ENCODE results near the gene RAI1.

Gene RAI1

DNA sequence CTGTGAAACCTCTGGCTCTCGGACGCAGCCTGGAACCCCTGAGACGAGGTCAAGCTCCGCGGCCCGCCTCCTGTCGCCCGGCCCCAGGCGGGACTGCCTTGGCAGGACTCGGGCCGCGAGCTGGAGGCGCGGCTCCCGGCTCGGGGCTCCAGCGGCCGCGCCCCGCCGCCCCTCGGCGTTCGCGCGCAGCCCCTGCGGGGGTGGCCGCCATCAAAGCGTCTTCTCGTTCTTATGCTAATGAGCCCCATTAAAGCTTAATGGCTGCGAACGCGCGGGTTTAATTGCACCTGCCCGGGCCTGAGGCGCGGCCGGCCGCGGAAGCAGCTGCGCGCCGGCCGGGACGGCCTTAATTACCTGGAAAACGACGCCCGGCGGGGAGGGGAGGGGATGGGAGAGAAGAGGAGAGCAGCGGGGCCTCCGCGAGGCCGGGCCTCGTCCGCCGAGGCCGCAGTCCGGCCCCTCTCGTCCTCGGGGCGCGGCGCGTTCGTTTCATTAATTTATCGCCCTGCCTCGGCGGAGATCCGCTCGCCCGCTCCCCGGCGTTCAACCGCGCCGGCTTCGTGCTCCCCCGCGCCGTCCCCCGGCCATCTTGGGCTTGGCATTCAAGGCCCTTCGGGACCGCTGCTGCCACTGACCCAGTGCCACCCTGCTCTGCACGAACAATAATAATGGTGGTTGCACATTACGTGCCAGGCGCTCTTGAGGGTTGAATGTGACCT lies 19.2 kb downstream of the RAI1 start:
- no peak for DNase-seq (ENCODE audit: low read depth in 2 of 2)

DNA sequence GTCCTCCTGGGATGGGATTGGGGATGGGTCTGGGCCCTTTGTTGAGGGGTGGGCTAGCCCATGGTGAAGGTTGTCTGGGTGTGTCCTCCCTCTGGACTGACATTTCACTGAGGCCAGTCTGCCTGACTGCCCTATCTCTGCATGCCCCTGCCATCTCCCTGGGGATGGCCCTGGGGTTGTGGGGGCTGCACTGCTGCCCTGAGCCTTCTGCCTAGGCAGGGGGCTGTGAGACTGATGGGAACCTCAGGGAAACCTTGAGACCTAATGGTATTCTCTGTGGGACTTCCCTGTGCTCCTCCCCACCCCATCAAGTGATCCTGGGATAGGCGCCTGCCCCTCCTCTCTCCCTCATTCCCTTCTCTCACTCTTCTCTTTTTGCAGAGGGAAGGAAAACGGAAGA lies 19.9 kb downstream of the RAI1 start:
- DNase-seq (ENCODE audit: low read depth in 2 of 2) = no peak

DNA sequence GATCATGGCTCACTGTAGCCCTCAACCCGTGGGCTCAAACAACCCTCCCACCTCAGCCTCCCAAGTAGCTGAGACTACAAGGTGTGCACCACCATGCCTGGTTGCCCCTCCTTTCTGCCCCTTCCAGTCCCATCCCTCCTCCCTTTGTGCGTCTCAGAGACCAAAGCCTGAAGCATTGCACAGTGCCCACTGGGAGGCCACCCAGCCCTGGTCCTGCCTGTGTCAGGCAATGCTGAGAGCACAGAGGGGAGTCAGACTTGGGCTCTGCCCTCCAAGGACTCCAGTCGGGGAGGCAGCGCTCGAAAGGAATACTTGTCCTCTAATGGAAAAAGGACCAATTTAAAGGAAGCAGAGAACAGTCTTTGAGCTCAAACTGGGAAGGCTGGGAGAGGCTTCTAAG lies 20.4 kb downstream of the RAI1 start:
- DNase-seq (ENCODE audit: low read depth in 2 of 2) = no peak

DNA sequence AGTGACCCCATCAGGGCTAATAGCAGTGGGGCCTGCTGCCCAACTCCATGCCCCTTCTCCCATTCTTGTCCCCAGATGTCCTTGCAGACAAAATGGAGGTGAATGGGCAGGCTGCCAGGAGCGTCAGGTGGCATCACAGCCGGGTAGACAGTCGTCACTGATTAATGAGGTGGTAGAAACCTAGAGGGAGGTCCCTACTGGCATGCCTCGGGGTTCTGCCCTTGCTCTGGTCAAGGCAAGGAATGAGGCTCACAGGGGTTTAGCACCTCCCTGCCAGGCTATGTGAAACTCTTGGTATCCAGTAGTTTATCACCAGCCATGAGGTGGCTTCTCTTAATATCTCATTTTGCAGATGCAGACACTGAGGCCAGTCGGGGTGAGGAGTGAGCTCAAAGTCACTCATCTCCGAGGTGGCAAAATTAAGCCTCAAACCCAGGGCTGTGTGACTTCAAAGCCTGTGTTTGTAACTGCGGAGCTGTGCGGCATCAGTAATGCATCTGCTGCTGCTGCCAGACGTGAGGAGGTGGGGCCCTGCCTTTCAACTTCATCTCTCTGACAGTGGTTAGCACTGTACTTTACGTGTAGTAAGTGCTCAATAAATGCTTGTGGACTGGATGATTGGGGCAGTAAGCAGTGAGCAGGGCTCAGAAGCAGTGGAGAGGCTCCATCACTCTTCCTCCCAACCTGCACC lies 21.3 kb downstream of the RAI1 start:
- DNase-seq (ENCODE audit: low read depth in 2 of 2) = no peak

DNA sequence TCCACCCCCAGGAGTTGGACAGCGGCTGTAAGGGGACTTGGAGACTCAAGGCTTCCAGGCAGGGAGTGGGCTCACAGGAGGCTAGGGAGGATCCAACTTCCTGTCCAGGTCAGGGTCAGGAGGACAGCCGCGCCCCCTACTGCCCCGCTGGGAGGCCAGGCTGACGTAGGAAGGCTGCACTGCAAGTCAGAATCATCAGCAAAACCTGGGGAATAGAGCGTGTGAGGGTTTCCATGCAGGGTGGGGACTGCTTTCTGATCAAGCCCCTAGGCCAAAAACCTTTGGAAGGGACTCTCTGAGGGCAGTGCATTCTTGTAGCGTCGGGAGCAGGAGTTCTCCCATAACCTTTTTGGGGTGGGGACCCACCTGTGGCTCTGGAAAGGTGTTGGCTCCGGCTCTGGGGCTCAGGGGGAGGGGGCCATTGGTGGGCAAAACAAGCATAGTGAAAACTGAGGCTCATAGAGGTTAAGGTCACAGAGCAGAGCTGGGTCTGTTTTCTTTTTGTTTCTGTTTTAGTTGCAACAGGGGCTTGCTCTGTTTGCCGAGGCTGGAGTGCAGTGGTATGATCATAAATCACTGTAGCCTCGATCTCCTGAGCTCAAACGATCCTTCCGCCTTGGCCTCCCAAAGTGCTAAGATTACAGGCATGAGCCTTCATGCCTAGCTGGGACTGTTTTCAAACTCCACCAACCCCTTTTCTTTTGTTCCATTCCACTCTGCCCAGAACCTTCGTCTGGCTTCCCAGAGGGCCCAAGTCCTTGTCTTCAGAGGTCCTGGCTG lies 22.1 kb downstream of the RAI1 start:
- DNase-seq (ENCODE audit: low read depth in 2 of 2) = no peak

DNA sequence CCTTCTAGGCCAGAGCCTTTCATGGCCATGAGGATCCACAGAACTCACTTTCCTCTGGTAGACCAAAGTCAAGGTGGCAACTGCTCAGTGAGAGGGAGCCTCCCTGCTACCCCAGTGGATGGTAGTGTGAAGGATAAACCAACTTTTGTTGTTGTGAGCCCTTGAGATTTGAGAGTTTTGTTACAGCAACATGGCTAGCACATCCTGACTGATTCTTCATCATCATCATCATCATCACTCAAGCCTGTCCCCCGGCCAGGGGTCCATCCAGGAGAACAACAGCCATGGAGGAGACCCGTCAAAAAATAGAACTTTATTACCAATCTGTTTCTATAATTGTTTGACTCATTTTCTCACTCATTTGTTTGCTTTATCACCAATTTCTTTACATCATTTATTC lies 23.7 kb downstream of the RAI1 start:
- no peak for DNase-seq (ENCODE audit: low read depth in 2 of 2)

DNA sequence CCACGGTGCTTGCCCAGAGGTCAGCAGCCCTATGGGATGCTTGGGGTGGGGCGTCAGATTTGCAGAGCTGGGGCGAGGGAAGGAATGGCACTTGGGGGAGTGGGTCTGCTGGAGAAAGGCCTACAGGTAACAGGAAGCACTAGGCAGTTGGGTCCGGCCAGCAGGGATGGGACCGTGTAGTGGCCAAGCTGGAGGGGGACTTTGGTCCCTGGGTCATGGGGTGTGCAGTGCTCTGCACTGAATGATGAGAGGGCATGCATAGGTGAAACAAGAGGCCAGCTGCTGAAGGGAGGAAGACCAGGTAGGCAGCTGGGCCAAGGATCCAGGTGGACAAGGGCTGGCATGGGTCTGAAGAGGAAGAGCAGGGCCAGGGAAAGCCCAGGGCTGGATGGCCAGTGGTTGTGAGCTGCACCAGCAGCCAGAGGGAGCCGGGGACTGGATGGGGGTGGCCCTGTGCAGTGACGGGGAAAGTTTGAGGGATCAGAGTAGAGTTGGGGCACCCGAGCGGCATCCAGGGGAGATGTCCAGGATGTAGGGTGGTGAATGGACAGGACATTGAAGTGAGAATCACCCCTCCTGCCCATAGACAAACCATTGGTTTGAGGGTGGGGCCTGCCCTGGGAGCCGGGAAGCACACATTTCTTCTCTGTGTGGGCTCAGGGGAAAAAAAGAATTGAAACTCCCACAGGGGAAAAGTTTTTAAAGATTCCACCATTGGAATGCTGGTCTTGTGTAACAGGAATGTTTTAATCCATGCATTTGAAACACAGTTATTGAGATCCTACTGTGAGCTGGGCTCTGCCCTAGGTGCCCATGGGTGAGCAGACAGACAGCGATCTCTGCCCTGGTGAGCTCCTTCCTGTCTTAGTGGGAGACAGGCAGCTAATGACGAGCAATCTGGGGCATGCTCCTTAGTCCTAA lies 25.1 kb downstream of the RAI1 start:
- no peak for DNase-seq (ENCODE audit: low read depth in 2 of 2)

DNA sequence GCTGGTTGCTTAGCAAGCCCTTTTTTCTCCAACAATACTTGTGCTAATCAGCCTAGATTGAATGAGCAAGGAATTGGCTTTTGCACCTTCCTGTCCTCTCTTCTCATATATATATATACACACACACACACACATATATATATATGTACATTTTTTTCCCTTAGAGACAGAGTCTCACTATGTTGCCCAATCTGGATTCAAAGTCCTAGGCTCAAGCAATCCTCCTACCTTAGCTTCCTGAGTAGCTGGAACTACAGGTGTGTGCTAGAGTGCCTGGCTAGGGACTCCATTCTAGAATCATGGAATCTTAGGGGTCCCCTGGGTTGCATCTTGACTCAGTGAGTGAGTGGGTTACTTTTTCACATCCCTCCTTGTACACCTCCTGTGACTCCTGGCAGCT lies 27.0 kb downstream of the RAI1 start:
- DNase-seq (ENCODE audit: low read depth in 2 of 2) = no peak

DNA sequence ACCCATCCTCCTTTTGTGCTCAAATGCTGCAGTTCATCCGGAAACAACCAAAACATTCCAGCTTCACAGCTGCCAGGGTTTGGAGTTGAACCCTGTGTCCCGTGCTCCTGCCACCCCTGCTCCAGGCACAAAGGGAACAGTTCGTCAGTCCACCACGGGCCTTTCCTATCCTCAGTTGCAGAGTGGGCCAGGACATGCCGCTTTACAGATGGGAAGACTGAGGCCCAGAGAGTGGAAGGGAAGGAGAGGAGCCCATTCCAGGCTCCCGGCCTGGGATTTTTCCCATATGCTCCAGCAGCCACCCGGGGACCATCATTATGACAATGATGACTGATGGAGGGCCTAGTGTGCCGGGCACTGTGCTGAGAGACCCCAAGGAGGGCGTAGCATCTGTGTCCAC lies 27.6 kb downstream of the RAI1 start:
- DNase-seq (ENCODE audit: low read depth in 2 of 2) = no peak

DNA sequence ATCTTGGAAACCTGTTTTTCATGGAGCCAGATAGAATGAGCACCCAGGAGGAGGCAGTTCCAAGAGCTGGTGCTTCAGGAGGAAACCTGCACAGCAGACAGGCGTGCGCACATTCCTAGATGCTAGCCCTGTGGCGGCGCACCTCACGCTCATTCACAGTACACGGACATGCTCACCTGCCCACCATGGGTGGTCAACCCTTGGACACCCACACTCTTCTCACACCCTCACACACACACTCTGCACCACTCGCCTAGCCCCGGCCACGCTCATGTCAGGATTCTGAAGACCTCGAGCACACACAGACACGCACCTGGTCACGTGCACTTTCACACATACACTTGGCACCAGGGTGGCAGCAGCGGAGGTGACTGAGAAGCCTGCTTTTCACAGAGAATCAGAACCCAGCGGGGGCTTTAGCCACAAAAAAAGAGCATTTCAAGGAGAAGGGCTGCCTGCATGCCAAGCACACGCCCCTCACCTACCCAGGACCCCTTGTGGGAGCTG lies 28.6 kb downstream of the RAI1 start:
- DNase-seq (ENCODE audit: low read depth in 2 of 2) = no peak

DNA sequence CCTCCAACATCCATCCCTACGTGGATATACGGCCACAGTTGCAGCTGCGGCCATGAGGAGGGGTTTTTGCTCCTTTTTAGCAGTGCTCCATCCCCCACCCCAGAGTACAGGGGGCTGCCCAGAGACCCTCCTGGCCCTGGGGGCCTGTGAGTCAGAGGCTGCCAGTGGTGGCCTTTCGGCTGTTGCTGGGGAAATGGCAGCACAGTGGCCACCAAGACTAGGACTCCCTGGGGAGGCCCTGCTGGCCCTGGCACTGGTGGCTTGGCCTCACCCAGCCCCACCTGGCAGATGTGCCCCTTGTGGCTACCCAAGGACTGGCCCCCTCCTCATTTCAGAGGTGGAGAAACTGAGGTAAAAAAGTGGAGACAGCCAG lies 29.1 kb downstream of the RAI1 start:
- no peak for DNase-seq (ENCODE audit: low read depth in 2 of 2)

DNA sequence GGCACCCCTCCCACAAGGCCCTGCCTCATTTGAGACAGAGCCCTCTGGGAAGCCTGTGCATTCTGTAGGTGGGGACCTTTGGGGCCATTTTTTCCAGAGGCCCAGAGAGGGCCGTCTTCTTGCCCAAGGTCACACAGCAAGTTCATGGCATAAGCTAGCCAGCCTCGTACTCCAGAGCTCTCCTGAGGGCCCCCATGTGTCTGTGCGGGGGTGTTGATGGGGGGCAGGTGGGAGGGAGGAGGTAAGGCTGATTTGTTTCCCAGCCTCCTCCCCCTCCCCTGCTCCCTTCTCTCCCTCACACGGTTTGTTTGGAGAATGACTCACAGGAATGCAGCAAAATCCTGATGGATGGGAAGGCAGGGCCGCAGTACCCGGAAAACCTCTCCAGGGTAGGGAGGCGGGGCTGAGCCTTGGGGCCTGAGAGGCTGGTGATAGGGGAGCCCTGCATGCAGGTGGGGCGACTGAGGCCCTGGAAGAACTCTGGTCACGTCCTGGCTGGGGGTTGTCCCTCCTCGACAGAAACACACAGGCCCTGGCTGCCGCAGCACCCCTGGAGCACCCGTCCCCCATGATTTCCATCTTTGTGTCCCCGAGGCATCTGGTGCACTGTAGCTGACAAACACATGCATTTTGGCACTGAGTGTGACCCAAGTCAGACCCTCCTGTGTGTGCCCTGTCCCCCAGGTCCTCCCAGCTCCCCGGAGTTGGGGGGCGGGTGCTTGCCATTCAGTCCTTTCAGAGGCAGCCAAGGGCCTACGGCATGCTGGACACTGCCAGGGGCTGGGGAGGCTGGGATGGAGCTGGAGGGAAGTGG lies 29.7 kb downstream of the RAI1 start:
- DNase-seq (ENCODE audit: low read depth in 2 of 2) = no peak

DNA sequence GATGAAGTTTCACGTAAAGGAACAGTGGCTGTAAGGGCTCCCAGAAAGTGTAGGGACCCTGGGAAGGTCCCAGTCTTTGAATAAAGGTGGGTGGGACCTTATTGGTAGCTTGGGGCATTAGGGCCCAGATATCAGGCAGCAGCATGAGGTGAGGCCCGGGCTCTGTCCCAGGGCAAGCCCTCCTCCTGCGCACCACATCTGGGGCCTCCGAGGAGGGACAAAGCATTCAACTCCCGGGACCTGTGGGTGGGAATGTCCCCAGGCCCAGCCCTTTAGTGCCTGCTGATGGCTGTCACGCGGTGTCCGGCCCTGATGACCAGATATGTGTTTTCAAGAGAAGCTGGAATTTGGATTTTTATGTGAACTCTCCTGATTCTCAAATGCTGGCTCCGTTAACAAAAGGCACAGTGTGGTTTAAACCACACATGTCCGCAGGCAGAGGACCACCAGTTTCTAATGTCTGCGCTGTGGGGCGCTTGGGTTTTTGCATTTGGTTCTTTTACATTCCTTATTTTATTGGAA lies 30.4 kb downstream of the RAI1 start:
- DNase-seq (ENCODE audit: low read depth in 2 of 2) = no peak

DNA sequence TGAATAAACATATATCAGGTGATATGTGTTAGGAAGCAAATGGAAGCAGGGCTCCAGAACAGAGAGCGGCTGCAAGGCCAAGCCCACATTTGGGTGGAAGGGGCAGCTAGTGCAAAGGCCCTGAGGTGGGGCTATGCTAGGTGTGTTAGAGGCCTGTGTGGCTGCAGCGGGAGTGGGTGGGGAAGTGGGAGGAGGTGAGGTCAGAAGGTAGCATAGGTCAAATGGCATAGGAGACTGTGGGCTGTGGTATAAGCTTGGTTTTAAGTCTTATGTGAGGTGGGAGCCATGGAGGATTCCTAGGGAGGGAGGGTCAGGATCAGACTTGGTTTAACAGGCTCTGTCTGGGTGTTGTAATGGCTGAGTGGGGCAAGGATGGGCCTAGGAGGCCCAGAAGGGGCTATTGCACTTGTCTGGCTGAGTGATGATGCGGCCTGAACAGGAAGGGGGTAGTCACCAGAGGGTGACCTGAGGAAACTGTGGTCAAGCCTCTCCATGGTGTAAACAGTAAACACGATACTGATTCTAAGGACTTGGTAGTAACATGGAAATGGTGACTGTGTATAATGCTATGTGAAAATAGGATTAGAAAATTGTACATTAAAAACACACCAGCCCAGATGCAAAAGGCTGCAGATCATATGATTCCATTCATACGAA lies 31.1 kb downstream of the RAI1 start:
- DNase-seq (ENCODE audit: low read depth in 2 of 2) = no peak

DNA sequence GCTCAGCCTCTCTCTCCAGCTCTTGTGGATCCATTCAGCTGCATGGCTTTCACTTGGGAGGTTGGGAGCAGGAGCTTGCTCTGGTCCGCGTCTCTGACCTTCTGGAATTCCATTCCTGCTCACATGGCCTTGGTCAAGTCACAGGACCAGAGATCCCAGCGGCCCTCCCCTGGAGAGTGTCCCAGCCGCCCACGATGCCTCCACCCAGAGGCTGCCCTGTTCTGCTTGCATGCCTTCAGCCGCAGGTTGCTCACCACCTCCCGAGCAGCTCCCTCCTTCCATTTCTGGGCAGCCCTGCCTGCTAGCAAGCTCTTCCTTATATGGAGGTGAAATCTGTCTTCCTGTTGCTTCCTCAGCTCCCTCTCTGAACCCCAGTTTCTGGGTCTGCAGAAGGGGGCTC lies 32.6 kb downstream of the RAI1 start:
- no peak for DNase-seq (ENCODE audit: low read depth in 2 of 2)

DNA sequence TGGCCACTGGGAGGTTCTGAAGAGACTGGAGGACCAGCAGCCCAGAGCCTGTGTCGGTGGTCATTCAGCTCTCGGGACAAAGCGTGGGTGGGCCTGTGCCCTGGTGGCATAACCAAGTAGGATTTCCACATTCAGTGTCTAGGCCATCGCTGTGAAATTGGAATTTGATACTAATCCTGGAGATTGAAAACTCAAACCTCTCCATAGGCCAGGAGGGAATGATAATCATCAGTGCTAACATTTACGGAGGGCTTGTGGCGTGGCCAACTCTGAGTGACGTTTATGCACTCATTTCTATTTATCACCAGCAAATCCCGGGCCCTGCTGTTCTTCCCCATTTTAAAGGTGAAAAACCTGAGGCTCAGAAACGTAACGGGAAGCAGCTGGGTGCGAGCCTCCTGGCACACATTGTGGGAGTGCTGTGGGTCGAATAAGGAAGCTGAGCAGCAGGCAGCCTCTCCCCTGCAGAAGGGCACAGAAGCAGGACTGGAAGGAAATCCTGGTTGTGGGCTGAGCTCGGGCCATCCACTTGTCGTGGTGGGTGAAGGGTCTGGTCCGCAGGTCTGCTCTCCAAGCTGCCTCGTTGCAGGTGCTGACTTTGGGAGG lies 33.1 kb downstream of the RAI1 start:
- no peak for DNase-seq (ENCODE audit: low read depth in 2 of 2)

DNA sequence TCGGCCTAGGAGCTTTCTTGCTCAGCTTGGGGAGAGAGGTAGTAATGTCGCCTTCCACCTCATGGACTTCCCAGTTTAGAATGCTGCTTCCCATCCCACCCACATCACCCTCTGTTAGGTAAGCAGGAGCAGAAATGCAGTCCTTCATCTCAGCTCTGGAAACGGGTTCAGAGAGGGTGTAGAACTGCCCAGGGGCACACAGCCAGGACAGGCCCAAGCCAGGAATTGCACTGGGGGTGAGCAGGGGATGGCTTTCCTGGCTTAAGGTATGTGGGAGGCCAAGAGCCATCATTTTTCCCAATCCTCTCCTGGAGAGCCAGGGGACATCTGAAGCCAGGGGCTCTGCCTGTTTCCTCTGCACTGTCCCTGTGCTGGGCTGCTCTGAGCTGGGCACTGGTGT lies 33.6 kb downstream of the RAI1 start:
- DNase-seq (ENCODE audit: low read depth in 2 of 2) = no peak

DNA sequence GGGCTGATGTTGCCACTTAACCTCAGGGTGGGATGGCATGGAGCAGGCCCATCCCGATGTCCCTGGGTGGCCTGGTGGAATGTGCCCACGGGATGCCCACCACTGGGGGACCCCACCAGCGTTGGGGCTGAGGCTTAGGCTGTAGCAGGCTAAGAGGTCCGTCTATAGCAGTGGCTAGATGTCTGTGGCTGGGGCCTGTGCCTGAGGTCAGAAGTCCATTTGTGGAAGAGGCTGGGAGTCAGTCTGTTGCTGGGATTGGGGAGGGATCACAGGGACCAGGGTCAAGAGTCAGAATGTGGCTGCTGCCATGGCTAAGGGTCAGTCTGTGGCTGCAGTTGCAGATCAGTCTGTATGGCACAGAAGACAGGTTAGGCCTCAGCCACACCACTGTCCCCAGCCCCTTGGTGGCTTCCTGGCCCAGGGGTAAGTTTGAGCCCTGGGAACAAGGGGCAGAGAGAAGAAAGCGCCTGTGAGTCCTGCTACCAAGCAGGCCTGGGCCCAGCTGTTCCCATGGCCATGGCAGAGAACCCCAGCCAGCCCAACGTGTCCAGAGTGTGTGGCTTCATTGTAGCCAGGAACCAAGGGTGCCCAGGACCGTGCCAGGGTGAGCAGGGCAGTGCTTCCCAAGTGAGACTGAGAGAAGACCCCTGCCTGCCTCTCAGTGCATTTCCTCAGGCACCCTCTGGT lies 35.7 kb downstream of the RAI1 start:
- DNase-seq (ENCODE audit: low read depth in 2 of 2) = no peak

DNA sequence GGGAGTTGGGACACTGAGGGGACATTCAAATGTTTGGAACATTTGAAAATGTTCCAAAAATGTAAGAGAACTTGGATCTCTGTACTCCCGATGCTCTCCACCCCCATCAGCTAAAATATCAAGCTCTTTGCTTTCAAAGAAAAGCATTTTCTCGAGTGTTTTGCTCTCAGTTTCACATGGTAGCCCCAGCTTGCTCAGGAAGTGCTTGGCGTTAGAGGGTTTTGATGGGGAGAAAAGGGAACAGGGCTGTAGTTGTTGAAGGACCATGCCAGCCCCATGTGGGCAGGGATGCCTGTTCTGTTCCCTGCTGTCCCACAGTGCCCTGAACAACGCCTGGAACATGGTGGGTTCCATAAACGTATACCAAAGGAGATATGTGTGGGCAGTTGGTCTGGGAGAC lies 37.0 kb downstream of the RAI1 start:
- no peak for DNase-seq (ENCODE audit: low read depth in 2 of 2)

Measured in stimulated activated CD8-positive, alpha-beta memory T cell treated with anti-CD3 and anti-CD28 coated beads, Interleukin-2, amount 100 ng/mL, for 1 hour (primary cell).